GM12878 (cell line): ENCODE results near the gene ROCK1. TPM values are rescaled to one million over a fixed set of nuclear protein-coding genes. Genes with fewer than 3 reads are reported as not detected.

Source experiments
- ATAC-seq: fragments of 200-7000 bp; cut with Tn5 transposase; 3 replicates; pipeline ENCODE4 v1.9.1; 2020; ENCODE audit warnings: mild to moderate bottlenecking, moderate library complexity
- BruUV-seq: library from RNA; stranded (reverse); fragments of 400-500 nt; replicated peaks from 2 replicates; lab custom pipeline; 2021; lab: Mats Ljungman, UMichigan
- CTCF ChIA-PET: fragments of 300-600 bp; sonication (Branson Sonifier 250); formaldehyde crosslinking; extraction: SDS; loops from one replicate; lab custom pipeline; 2021; ENCODE audit warnings: inconsistent platforms; lab: Yijun Ruan, JAX
- POLR2A ChIA-PET: fragments of 350-600 bp; formaldehyde crosslinking; extraction: SDS; loops from one replicate; lab custom pipeline; 2021; ENCODE audit warnings: inconsistent platforms; lab: Charles Lee
- RAD21 ChIA-PET: fragments of 300-600 bp; sonication (Branson Sonifier 250); formaldehyde crosslinking; loops from one replicate; lab custom pipeline; 2023; ENCODE audit warnings: antibody characterized with exemption; ENCODE audit not compliant: unreplicated experiment; lab: Charles Lee
- SMC1A ChIA-PET: fragments of 300-600 bp; sonication (Branson Sonifier 250); formaldehyde crosslinking; loops from one replicate; lab custom pipeline; 2023; ENCODE audit not compliant: unreplicated experiment, uncharacterized antibody; lab: Charles Lee
- DNase-seq: peaks from one replicate; pipeline ENCODE4 v3.0.0-alpha.2; 2011; ENCODE audit warnings: low read depth, low spot score
- FAIRE-seq: peaks from 3 replicates; lab custom pipeline; 2011; peaks lifted over from hg19 to GRCh38; lab: Jason Lieb, UNC
- H2AFZ ChIP-seq: 2 replicates; pipeline ENCODE4 v1.6.0; 2011; ENCODE audit warnings: low read depth, low read length, control low read depth; ENCODE audit not compliant: control insufficient read depth
- H3K27ac ChIP-seq: 2 replicates; pipeline ENCODE4 v1.5.1; 2011; ENCODE audit warnings: control low read depth; ENCODE audit not compliant: control insufficient read depth, insufficient read depth
- H3K27me3 ChIP-seq, 2 experiments: replicated peaks in 1 of 2; 2 replicates each; pipeline versions ENCODE4 v1.6.0 to v1.6.1; 2011; ENCODE audit warnings: low read length in 1 of 2; ENCODE audit not compliant: control insufficient read depth in 2 of 2, insufficient read depth in 2 of 2
- H3K36me3 ChIP-seq, 2 experiments: 2 replicates each; pipeline ENCODE4 v1.5.1; 2011; ENCODE audit warnings: low read length in 1 of 2; ENCODE audit not compliant: control insufficient read depth in 2 of 2, insufficient read depth in 2 of 2
- H3K4me1 ChIP-seq: 2 replicates; pipeline ENCODE4 v1.6.1; 2011; ENCODE audit warnings: mild to moderate bottlenecking, low read length, moderate library complexity, mixed read lengths; ENCODE audit not compliant: control insufficient read depth, insufficient read depth
- H3K4me2 ChIP-seq: 2 replicates; pipeline ENCODE4 v1.6.0; 2011; ENCODE audit warnings: control low read depth; ENCODE audit not compliant: control insufficient read depth, insufficient read depth
- H3K4me3 ChIP-seq: fragments of 200-600 bp; sonication (generic); 2 replicates; pipeline ENCODE4 v1.5.1; 2016
- H3K79me2 ChIP-seq: 2 replicates; pipeline ENCODE4 v1.6.0; 2011; ENCODE audit warnings: low read length; ENCODE audit not compliant: control insufficient read depth, insufficient read depth
- H3K9ac ChIP-seq: 2 replicates; pipeline ENCODE4 v1.8.0; 2011; ENCODE audit warnings: low read length, control low read depth, mixed read lengths; ENCODE audit not compliant: control insufficient read depth, insufficient read depth
- H3K9me3 ChIP-seq: replicated peaks from 3 replicates; pipeline ENCODE4 v1.5.1; 2011; ENCODE audit warnings: mild to moderate bottlenecking, low read length; ENCODE audit not compliant: control insufficient read depth, insufficient read depth
- H4K20me1 ChIP-seq: 2 replicates; pipeline ENCODE4 v1.6.0; 2011; ENCODE audit not compliant: control insufficient read depth, insufficient read depth
- BCL3 ChIP-seq: IDR thresholded peaks from 2 replicates; pipeline ENCODE4 v1.6.1; 2011; ENCODE audit warnings: borderline replicate concordance, low read depth, mild to moderate bottlenecking, moderate library complexity, low read length; ENCODE audit not compliant: insufficient read depth, poor library complexity, severe bottlenecking
- CHD2 ChIP-seq: IDR thresholded peaks from 2 replicates; pipeline ENCODE4 v1.6.1; 2011; ENCODE audit warnings: low read depth, low read length, improper control_type of control experiment, borderline replicate concordance
- CTCF ChIP-seq, 3 experiments: IDR thresholded peaks in 2 of 3; conservative IDR thresholded peaks in 1 of 3; 2 replicates each; pipeline ENCODE4 v1.5.1; 2011; ENCODE audit warnings: low read depth in 3 of 3, low read length in 3 of 3, mild to moderate bottlenecking in 3 of 3, control low read depth in 2 of 3, moderate library complexity in 2 of 3, inconsistent platforms in 1 of 3, mixed read lengths in 1 of 3; ENCODE audit not compliant: control insufficient read depth in 2 of 3, insufficient read depth in 1 of 3; ENCODE audit errors: extremely low read depth in 1 of 3
- ESRRA ChIP-seq: IDR thresholded peaks from 2 replicates; pipeline ENCODE4 v1.6.1; 2012; ENCODE audit warnings: mild to moderate bottlenecking, low read length, improper control_type of control experiment
- FOXM1 ChIP-seq: IDR thresholded peaks from 2 replicates; pipeline ENCODE4 v1.6.1; 2012; ENCODE audit warnings: low read depth, mild to moderate bottlenecking, inconsistent platforms, low read length, moderate library complexity
- NKRF ChIP-seq: fragments of 450-650 bp; conservative IDR thresholded peaks from 2 replicates; pipeline ENCODE4 v1.6.1; 2017; ENCODE audit warnings: mild to moderate bottlenecking, moderate library complexity
- PML ChIP-seq: IDR thresholded peaks from 2 replicates; pipeline ENCODE4 v1.6.1; 2012; ENCODE audit warnings: low read length, inconsistent platforms
- RAD21 ChIP-seq: IDR thresholded peaks from 2 replicates; pipeline ENCODE4 v1.6.1; 2011; ENCODE audit warnings: mild to moderate bottlenecking, low read depth, low read length, moderate library complexity; ENCODE audit not compliant: insufficient read depth
- SMAD5 ChIP-seq: IDR thresholded peaks from 2 replicates; pipeline ENCODE4 v1.6.1; 2016; ENCODE audit warnings: antibody characterized with exemption, low read depth
- SMC3 ChIP-seq: IDR thresholded peaks from 2 replicates; pipeline ENCODE4 v1.6.1; 2011; ENCODE audit warnings: low read length, improper control_type of control experiment, borderline replicate concordance
- ZNF687 ChIP-seq: fragments of 450-650 bp; IDR thresholded peaks from 2 replicates; pipeline ENCODE4 v1.6.1; 2017; ENCODE audit warnings: mild to moderate bottlenecking, moderate library complexity
- ZSCAN29 ChIP-seq: fragments of 450-650 bp; IDR thresholded peaks from 2 replicates; pipeline ENCODE4 v1.6.1; 2017; ENCODE audit warnings: mild to moderate bottlenecking, moderate library complexity
- WGBS: methylation state at CpG from one replicate; pipeline ENCODE4 v1.1.6; 2016; ENCODE audit warnings: low lambda C conversion rate; ENCODE audit not compliant: insufficient replicate concordance, insufficient coverage; ENCODE audit errors: missing lambda C conversion rate; 5-methylcytosine and 5-hydroxymethylcytosine counted together
- in situ Hi-C: fragments of 300-500 bp; cut with MboI; formaldehyde crosslinking; loops from 9 replicates; pipeline ENCODE4 v1.14.3; 2018; ENCODE audit warnings: mixed read lengths
- intact Hi-C: fragments of 100-400 bp; cut with micrococcal nuclease; formaldehyde crosslinking; loops from one replicate; pipeline ENCODE4 v1.14.2; 2022; ENCODE audit not compliant: unreplicated experiment
- polyA plus RNA-seq, 11 experiments: library from polyadenylated mRNA; depleted of rRNA in 4 of 11; unstranded in 6 of 11; stranded (reverse) in 5 of 11; fragments of >200 nt; fragmentation: Nextera tagmentation in 4 of 11; fragmentation: Illumina TruSeq in 1 of 11; extraction: Ambion mirVana in 4 of 11; extraction: Trizol in 1 of 11; gene quantifications; 1 replicate in 1 of 11; 2 replicates in 10 of 11; pipeline versions ENCODE4 v1.2.1 to v1.2.3, GENCODE V29; 2011 to 2016; ENCODE audit warnings: inconsistent platforms in 2 of 11, missing spikeins in 2 of 11, low read depth in 1 of 11
- total RNA-seq, 4 experiments: library from RNA; depleted of rRNA in 3 of 4; stranded (reverse); fragments of >200 nt in 3 of 4; fragmentation: Illumina TruSeq in 1 of 4; extraction: Trizol in 1 of 4; gene quantifications; 2 replicates each; pipeline versions ENCODE4 v1.2.1 to v1.2.3, GENCODE V29; 2013 to 2021

The ROCK1 gene
- total and polyA plus RNA-seq, 10 of the 15 experiments (the other 5 are each of a cell fraction or from before 2014, with no cell fraction given): 14.8 to 46.6 (median 29.5) TPM

GRCh38 chr18:21134895-21135294 is 23.3 kb upstream of the ROCK1 start:
- Histone ChIP-seq H3K4me1 (no peaks in the 10 kb centered on the region), H3K36me3 (no peaks in the 10 kb centered on the region), H3K9me3 (no peaks in the 10 kb centered on the region; the same call in 2 of the 3 replicates), H3K4me2 (no peak overlapping the region), H3K9ac (no peak overlapping the region), H3K27me3 (no peaks in the 10 kb centered on the region), H3K79me2 (no peaks in the 10 kb centered on the region), H3K27ac (no peak overlapping the region), H2AFZ (no peak overlapping the region), H3K4me3 (no peak overlapping the region), H4K20me1 (no peaks in the 10 kb centered on the region)
- ChIA-PET RAD21 (no interaction called here), POLR2A (no interaction called here), CTCF (no interaction called here), SMC1A (no interaction called here)
- intact Hi-C loops (loop anchor here (5.0 kb wide), 1 partner anchor 163 kb away; no protein-coding TSS in a partner anchor), in situ Hi-C loops (no loop called here)
- TF ChIP-seq BCL3: no peak
- TF ChIP-seq FOXM1: no peak
- peak; percentile 23 to 52 (median 24); a peak in 4 of 6 replicates for TF ChIP-seq CTCF (IDR thresholded peaks at IDR 0.05 in 2 of 3, conservative IDR thresholded peaks at IDR 0.05 in 1 of 3; ENCODE audit: control insufficient read depth in 2 of 3, extremely low read depth in 1 of 3, insufficient read depth in 1 of 3, low read depth in 3 of 3, low read length in 3 of 3)
- no peak for TF ChIP-seq ESRRA
- peak; percentile 69 for TF ChIP-seq RAD21
- no peak for TF ChIP-seq ZSCAN29
- no peak for TF ChIP-seq PML
- no peak for TF ChIP-seq NKRF
- TF ChIP-seq CHD2: no peak
- no peak for TF ChIP-seq ZNF687
- TF ChIP-seq SMAD5: no peak
- peak; percentile 35 for TF ChIP-seq SMC3
- FAIRE-seq: no peak
- no peak for DNase-seq
- ATAC-seq: peak; percentile 59
- WGBS: 42% methylated on average over 3 of the region's 3 CpGs
- BruUV-seq: no TSS peak
